Amniotic stem cell (primary cell): Measurements from ENCODE around the gene ITGA2B.
"Not testable (repeated sequence)": the region's sequence is repeated elsewhere in the genome, so short reads cannot be mapped to it uniquely, and the experiment has no call there.

ENCODE experiments used
- DNase-seq: peaks from one replicate; lab custom pipeline; 2025; lab: John Stamatoyannopoulos, UW

Gene ITGA2B

GRCh38 chr17:44351961-44352827 lies 37.3 kb downstream of the ITGA2B start:
- no peak for DNase-seq

DNA sequence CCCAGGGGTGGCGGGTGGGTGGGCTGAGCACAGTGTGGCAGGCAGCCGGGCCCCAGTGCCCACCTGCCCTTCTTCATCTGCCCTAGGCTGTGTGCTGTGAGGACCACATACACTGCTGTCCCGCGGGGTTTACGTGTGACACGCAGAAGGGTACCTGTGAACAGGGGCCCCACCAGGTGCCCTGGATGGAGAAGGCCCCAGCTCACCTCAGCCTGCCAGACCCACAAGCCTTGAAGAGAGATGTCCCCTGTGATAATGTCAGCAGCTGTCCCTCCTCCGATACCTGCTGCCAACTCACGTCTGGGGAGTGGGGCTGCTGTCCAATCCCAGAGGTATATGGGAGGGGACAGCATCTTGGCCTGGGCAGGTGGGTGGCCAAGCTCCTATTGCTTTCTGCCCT lies 38.0 kb downstream of the ITGA2B start:
- DNase-seq: no peak

GRCh38 chr17:44350733-44351226 lies 38.7 kb downstream of the ITGA2B start:
- no peak for DNase-seq

DNA sequence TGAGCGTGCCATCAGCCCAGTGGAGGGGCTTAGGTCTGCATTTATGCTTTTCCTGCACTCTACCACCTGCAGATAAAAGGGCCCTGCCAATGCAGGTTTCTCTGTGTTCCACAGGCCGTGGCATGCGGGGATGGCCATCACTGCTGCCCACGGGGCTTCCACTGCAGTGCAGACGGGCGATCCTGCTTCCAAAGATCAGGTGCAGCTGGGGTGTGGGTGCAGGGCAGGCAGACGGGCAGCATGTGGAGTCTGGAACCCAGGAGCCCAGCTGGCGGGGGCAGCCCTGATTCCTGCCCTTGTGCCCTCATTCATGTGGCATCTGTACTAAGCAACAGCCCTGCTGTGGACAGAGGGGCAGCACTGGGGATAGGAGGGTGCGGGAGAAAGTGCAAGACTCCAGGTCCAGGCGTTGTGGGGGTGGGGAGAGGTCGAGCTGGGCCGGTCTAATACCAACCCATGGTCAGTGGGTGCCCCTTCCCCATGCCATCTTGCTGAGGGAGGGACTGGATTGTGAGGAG lies 39.8 kb downstream of the ITGA2B start:
- DNase-seq: no peak

GRCh38 chr17:44348988-44349364 lies 40.5 kb downstream of the ITGA2B start:
- no peak for DNase-seq

- DNase-seq: peak; percentile 33
Observed at GRCh38 chr17:44348234-44348987, 41.0 kb downstream of the ITGA2B start.

DNA sequence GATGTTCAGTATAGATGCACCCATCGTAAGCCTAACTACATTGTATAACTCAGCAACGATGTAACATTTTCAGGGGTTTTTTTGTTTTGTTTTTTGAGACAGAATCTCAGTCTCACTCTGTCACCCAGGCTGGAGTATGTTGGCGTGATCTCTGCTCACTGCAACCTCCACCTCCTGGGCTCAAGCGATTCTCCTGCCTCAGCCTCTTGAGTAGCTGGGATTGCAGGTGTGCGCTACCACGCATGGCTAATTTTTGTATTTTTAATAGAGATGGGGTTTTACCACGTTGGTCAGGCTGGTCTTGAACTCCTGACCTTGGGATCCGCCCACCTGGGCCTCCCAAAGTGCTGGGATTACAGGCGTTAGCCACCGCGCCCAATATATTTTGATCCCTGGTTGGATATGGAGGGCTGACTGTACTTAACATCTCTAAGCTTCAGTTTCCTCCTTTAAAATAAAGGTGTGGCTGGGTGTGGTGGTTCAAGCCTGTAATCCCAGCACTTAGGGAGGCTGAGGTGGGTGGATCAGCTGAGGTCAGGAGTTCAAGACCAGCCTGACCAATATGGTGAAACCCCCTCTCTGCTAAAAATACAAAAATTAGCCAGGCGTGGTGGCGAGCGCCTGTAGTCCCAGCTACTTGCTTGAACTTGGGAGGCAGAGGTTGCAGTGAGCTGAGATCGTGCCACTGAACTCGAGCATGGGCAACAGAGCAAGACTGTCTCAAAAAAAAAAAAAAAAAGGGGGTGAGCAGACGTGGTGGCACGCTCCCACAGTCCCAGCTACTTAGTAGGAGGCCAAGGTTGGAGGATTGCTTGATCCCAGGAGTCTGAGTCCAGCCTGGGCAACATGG lies 42.0 kb downstream of the ITGA2B start:
- DNase-seq: not testable (repeated sequence)

DNA sequence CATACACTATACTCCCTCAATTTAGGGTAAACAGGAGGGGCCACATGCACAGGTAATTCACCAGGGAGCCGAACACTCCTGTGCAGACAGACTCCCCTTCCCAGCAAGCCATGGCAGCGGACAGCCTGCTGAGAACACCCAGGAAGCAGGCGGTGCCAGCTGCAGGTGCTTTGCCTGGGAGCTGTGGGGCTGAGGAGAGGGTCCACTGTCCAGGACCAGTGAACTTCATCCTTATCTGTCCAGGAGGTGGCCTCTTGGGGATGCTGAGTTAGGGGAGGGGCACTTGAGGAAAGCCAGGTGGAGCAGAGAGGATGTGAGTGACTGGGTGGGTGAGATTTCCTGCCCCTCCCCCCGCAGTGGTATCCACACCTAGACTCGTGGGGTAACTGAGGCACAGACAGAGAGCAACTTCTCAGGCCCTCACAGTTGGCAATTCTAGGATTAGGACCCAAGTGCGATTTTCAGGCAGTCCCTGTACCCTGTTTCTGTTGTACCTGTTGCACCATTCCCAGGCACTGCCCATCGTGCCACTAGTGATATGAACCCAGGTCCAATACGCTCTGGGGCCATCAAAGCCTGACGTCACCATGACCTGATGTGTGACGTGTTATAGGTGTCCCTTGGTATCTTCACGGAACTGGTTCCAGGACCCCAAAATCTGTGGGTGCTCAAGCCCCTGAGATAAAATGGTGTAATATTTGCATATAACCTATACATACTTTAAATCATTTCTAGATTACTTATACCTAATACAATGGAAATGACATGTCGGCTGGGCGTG lies 43.2 kb downstream of the ITGA2B start:
- DNase-seq: no peak

- no peak for DNase-seq
Observed at GRCh38 chr17:44345454-44346026, 43.9 kb downstream of the ITGA2B start.

GRCh38 chr17:44344939-44345453 lies 44.5 kb downstream of the ITGA2B start, which contains the start of gene GRN:
GRN (plus strand) TSS chr17:44345302; CDS start chr17:44349165, 3,863 bp downstream.
- peak; percentile 95 for DNase-seq

DNA sequence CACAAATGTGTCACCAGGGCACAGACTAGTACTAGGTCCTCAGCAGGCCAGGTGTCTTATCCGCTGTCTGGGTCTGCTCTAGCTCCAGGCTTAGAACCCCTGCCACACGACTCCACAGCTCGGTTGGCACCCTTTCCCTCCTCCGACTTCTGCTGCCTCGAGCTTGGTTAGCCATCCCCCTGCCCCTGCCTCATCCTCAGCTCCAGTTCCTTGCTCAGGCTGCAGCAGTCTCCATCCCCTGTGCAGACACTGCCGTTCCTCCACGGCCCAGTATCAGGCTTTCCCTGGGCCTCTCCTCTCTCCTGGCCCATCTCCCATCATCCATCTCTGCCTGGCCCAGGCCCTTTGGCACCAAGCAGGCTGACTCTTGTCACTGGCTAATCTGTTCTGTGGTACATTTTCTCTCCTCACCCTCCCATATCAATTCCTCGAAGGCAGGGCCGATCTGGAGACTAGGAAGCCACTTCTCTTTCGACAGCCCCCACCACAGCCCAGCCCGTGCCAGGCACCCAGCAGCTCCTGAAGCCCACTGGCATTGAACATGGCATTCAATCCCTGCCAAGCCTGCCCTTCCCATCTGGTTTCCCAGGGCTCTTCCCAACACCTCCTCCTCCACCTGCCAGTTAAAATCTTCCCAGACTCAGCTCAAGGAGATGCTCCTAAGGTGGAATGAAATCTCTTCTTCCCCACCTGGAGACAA lies 45.8 kb downstream of the ITGA2B start:
- no peak for DNase-seq

GRCh38 chr17:44340553-44340952 lies 48.9 kb downstream of the ITGA2B start:
- not testable (repeated sequence) for DNase-seq

DNA sequence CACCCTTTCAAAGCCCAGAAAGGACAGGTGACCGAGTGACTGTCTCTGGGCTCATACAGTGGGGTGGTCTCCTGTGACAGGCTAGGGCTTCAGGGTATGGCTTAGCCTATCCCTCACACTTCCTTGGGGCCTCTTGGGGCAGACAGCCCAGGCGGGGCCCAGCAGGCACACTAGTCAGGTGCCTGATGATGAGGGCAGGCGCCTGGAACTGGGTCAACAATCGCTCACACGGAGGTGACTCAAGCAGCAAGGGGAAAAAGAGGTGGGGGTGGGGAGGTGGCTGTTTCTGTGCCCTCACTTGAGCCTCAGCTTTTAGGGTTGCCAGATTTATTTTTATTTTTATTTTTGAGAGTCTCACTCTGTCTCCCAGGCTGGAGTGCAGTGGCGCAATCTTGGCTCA lies 50.7 kb downstream of the ITGA2B start:
- no peak for DNase-seq

DNA sequence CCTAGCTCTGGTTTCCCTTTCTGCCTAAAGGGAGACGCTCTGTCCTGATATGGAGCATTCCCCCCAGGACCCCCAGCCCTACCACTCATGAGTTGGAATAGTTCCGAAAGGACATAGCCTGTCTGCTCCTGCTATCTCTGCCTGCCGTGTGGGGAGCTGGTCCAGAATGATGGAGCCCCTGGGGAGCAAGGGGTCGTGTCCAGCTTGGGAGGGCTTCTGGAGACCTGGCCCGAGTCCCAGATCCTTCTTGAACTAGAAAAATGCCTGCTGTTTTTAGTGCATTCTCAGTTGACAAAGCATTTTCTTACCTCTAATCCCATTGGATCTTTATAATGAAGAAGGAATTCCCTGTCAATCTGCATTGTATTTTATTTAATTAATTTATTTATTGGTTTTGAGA lies 53.5 kb downstream of the ITGA2B start:
- DNase-seq: no peak

DNA sequence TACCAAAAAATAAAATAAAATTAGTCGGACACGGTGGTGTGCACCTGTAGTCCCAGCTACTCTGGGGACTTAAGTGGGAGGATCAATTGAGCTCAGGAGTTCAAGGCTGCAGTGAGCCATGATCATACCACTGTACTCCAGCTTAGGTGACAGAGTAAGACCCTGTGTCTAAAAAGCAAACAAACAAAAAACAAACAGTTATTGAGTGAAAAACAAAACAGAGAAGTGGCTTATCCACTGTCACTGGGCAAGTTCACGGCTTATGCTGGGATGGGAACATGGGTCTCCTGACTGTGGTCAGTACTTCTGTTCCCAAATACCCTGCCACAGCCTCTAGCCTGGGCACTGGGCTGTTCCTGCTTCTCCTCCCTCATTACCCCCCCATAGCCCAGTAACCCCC lies 53.9 kb downstream of the ITGA2B start:
- DNase-seq: no peak

DNA sequence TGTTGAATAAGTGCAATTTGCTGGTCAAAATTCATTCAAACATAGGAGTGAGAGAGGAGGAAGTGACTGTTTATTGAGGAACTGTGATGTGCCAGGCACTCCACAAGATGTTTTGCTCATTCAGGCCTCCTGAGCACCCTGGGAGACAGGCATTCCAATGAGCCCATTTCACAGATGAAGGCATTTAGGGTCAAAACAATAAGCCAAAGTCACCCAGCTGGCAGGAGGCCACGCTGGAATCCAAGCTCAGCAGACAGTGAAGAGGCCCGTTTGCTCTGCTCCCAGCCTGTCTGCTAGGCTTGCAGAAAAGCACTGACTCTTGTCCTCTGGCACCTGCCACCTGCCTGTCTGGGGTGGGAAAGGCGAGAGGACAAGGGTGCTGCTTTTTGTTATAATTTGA lies 54.7 kb downstream of the ITGA2B start:
- no peak for DNase-seq

GRCh38 chr17:44334315-44334714 lies 55.1 kb downstream of the ITGA2B start:
- DNase-seq: no peak

DNA sequence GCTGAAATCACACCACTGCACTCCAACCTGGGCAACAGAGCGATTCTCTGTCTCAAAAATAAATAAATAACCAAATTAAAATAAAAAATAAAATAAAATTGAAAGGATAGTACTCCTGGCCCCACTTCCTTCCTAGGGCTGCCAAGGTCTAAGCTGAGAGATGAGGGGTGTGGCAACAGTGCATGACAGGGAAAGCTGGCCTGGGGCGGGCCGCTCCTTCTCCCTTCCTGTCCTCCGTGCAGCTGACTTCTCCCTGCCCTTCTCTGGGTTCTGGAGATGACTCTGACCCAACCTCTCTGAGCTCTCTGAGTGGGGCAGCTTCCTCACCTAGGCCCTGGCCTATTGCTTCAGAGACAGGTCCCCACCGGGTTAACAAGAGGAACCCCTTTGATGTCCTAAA lies 56.1 kb downstream of the ITGA2B start:
- DNase-seq: no peak

- peak; percentile 38 for DNase-seq
Observed at GRCh38 chr17:44331249-44331760, 58.1 kb downstream of the ITGA2B start.

GRCh38 chr17:44330263-44330662 lies 59.2 kb downstream of the ITGA2B start:
- not testable (repeated sequence) for DNase-seq
